CD8-positive, alpha-beta memory T cell (primary cell): ENCODE data around the gene C12orf57. TPM values are rescaled to one million over a fixed set of nuclear protein-coding genes. Genes with fewer than 3 reads are reported as not detected.

ENCODE experiments used
- CTCF ChIA-PET: fragments of 350-600 bp; sonication (Branson Sonifier 250); formaldehyde crosslinking; loops from one replicate; lab custom pipeline; 2021; ENCODE audit warnings: antibody characterized with exemption; lab: Charles Lee
- POLR2A ChIA-PET: fragments of 350-600 bp; sonication (Branson Sonifier 250); formaldehyde crosslinking; loops from one replicate; lab custom pipeline; 2021; ENCODE audit warnings: antibody characterized with exemption; lab: Charles Lee
- DNase-seq, 5 donors: peaks; one replicate each; pipeline versions ENCODE4 v3.0.0 to v3.0.0-alpha.2; 2020 to 2022; ENCODE audit warnings: mixed read lengths in 1 of 5
- H3K27ac ChIP-seq: one replicate; pipeline ENCODE4 v1.7.0; 2013; ENCODE audit warnings: low read depth, mild to moderate bottlenecking, low read length, moderate library complexity
- H3K27me3 ChIP-seq: 2 replicates; pipeline ENCODE4 v1.7.0; 2013; ENCODE audit warnings: low read length, mild to moderate bottlenecking; ENCODE audit not compliant: insufficient read depth, poor library complexity, severe bottlenecking
- H3K36me3 ChIP-seq: 2 replicates; pipeline ENCODE4 v1.7.0; 2013; ENCODE audit warnings: mild to moderate bottlenecking, low read length, moderate library complexity; ENCODE audit not compliant: insufficient read depth
- H3K4me1 ChIP-seq: 2 replicates; pipeline ENCODE4 v1.7.0; 2013; ENCODE audit warnings: mild to moderate bottlenecking, low read length, moderate library complexity; ENCODE audit not compliant: insufficient read depth
- H3K4me3 ChIP-seq: 2 replicates; pipeline ENCODE4 v1.7.0; 2013; ENCODE audit warnings: mild to moderate bottlenecking, low read length
- H3K9me3 ChIP-seq: 2 replicates; pipeline ENCODE4 v1.7.0; 2013; ENCODE audit warnings: mild to moderate bottlenecking, low read length
- H3K27ac Mint-ChIP-seq, 8 donors: one replicate each; pipeline ENCODE4 v1.8.0; 2020 to 2021; ENCODE audit warnings: mixed read lengths in 8 of 8, mild to moderate bottlenecking in 6 of 8, inconsistent platforms in 3 of 8, moderate library complexity in 3 of 8
- H3K27me3 Mint-ChIP-seq, 2 donors: one replicate each; pipeline ENCODE4 v1.8.0; 2020 to 2021; ENCODE audit warnings: mixed read lengths in 2 of 2, mild to moderate bottlenecking in 1 of 2, moderate library complexity in 1 of 2
- H3K36me3 Mint-ChIP-seq, 3 donors: one replicate each; pipeline ENCODE4 v1.8.0; 2020 to 2021; ENCODE audit warnings: mixed read lengths in 3 of 3, inconsistent platforms in 1 of 3, mild to moderate bottlenecking in 1 of 3
- H3K4me1 Mint-ChIP-seq, 3 donors: one replicate each; pipeline ENCODE4 v1.8.0; 2020 to 2021; ENCODE audit warnings: mixed read lengths in 3 of 3, inconsistent platforms in 1 of 3, mild to moderate bottlenecking in 1 of 3
- H3K4me3 Mint-ChIP-seq, 7 donors: one replicate each; pipeline ENCODE4 v1.8.0; 2020 to 2021; ENCODE audit warnings: mixed read lengths in 7 of 7, mild to moderate bottlenecking in 6 of 7, moderate library complexity in 4 of 7, inconsistent platforms in 2 of 7
- H3K9me3 Mint-ChIP-seq, 5 donors: one replicate each; pipeline ENCODE4 v1.8.0; 2020 to 2022; ENCODE audit warnings: mixed read lengths in 5 of 5, mild to moderate bottlenecking in 3 of 5, moderate library complexity in 2 of 5, inconsistent platforms in 1 of 5
- polyA plus RNA-seq: library from polyadenylated mRNA; unstranded; fragments of 300-500 nt; fragmentation: Illumina TruSeq; gene quantifications from one replicate; pipeline ENCODE4 v1.2.3, GENCODE V29; 2021
- total RNA-seq, 2 experiments: library from RNA; stranded (reverse); gene quantifications; one replicate each; pipeline ENCODE4 v1.2.3, GENCODE V29; 2021

Gene C12orf57
- total and polyA plus RNA-seq, 3 experiments from 2014 or later = 259 to 304 (median 297) TPM

GRCh38 chr12:6952121-6952862, 8.5 kb downstream of the C12orf57 start:
- H3K4me1 ChIP-seq = peaks cover 76% of the 10 kb centered on the region
- peaks cover 18% of the 10 kb centered on the region for H3K36me3 ChIP-seq
- ChIA-PET POLR2A (interaction anchor here (0.9 to 10.6 kb wide), 7 partner anchors 8 to 101 kb away, joined by 3 to 481 read pairs (median 4); partner anchors contain the start of genes C12orf57, CDCA3, RNU7-1 and USP5), CTCF (interaction anchor here (0.9 to 22.6 kb wide), 9 partner anchors 8 to 61 kb away, joined by 3 to 815 read pairs (median 5); partner anchors contain the start of genes C12orf57 and RNU7-1)
- peak overlapping the region; percentile 71 for H3K27ac ChIP-seq
- Mint-ChIP-seq H3K36me3 (peaks cover 0 to 55% (median 10%) of the 10 kb centered on the region in 3 donors), H3K4me3 (peak overlapping the region; percentile 95 to 99 (median 99)), H3K27me3 (no peaks in the 10 kb centered on the region), H3K27ac (peak overlapping the region; percentile 94 to 99 (median 97)), H3K9me3 (peaks cover 0 to 3% (median 0%) of the 10 kb centered on the region in 5 donors), H3K4me1 (peaks cover 75 to 89% (median 81%) of the 10 kb centered on the region in 3 donors)
- peak overlapping the region; percentile 88 for H3K4me3 ChIP-seq
- H3K9me3 ChIP-seq = no peaks in the 10 kb centered on the region
- no peaks in the 10 kb centered on the region for H3K27me3 ChIP-seq
- peak in 1 of 5 donors; percentile 53 for DNase-seq

DNA sequence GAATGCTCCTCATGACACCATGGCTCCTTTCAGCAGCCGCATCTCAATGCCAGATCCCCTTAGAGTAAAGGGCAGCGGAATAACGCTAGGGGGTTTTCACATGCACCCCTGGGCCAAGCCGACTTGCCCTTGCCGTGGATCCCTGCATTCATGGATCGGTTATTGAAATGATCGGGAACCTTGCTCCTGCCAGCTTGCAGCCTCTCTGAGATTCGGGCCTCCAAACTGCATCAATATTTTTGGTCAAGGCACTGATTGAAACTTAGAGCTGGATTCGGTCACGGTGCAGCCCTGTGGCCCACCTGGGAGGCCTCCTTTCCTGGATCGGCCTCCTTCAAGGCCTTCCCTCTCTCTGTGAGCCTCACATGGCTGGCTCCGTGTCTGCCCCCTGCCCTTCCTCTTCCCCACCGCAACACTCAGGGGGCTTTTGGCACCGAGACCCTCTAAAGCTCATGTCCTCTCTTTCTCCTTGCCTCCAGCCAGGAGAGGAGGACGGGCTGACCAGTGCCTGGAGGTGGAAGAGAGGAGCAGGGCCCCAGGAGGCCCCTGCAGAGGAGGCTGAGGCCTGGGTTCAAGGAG, 9.1 kb downstream of the C12orf57 start:
- Mint-ChIP-seq H3K27me3 (no peaks in the 10 kb centered on the region), H3K9me3 (peaks cover 0 to 3% (median 0%) of the 10 kb centered on the region in 5 donors), H3K36me3 (peaks cover 0 to 61% (median 10%) of the 10 kb centered on the region in 3 donors), H3K27ac (peak overlapping the region; percentile 94 to 99 (median 97)), H3K4me3 (peak overlapping the region; percentile 95 to 99 (median 99)), H3K4me1 (peaks cover 75 to 89% (median 81%) of the 10 kb centered on the region in 3 donors)
- no peaks in the 10 kb centered on the region for H3K27me3 ChIP-seq
- peaks cover 76% of the 10 kb centered on the region for H3K4me1 ChIP-seq
- peaks cover 24% of the 10 kb centered on the region for H3K36me3 ChIP-seq
- no peaks in the 10 kb centered on the region for H3K9me3 ChIP-seq
- peak in 1 of 5 donors; percentile 45 for DNase-seq
- ChIA-PET POLR2A (interaction anchor here (0.6 to 10.6 kb wide), 6 partner anchors 7 to 125 kb away, joined by 3 to 481 read pairs (median 4); partner anchors contain the start of genes C12orf57, CDCA3, RNU7-1 and USP5), CTCF (interaction anchor here (0.7 to 22.6 kb wide), 7 partner anchors 7 to 80 kb away, joined by 3 to 815 read pairs (median 8); partner anchors contain the start of genes C12orf57, RNU7-1 and SPSB2)
- peak overlapping the region; percentile 71 for H3K27ac ChIP-seq
- peak overlapping the region; percentile 88 for H3K4me3 ChIP-seq

DNA sequence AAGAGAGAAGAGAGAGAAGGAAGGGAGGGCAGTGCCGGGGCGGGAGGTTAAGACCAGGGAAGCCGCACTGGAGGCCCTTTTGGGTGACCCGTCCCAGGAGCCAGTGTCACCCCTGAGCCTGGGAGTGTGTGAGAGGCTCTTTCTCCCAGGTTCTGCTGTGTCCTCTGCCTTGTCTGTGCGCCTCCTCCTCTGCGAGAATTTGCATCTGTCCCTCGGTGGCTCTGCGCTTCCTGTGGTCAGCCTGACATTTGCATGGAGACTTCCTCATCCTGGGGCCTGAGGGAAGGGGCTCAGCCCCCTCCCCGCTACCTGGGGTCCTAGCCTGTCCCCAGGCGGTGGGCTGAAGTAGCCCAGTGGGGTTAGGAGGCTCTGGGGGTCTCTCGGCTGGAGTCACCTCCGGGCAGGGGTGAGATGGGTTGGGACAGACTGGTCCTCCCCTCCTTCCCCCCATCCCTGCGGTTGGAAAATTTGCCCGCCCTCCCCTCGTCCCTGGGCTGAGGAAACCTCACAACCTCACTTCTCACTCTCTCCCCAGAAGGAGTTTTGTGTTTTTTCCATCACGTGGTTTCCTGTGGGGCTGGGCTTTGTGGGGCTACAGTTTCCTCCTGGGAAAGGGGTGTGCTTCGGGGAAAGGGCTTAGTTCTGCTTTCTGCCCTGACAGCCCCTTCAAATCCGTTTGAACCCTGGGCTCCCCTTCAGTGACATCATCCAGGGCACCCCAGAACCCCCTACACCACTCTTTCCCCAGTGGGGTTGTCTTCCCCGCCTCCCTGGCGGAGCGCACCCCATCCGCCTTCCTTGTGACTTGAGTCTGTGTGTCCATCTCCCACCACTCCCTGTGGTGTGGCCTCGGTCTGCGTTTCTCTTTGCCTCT, 9.9 kb downstream of the C12orf57 start:
- Histone ChIP-seq H3K9me3 (no peaks in the 10 kb centered on the region), H3K4me3 (peak overlapping the region; percentile 88), H3K36me3 (peaks cover 32% of the 10 kb centered on the region), H3K27me3 (no peaks in the 10 kb centered on the region), H3K4me1 (peaks cover 76% of the 10 kb centered on the region), H3K27ac (peak overlapping the region; percentile 68)
- ChIA-PET CTCF (interaction anchor here (0.7 to 22.6 kb wide), 6 partner anchors 7 to 81 kb away, joined by 3 to 815 read pairs (median 15); partner anchors contain the start of genes C12orf57, PTPN6, RNU7-1 and SPSB2), POLR2A (interaction anchor here (0.6 to 13.3 kb wide), 4 partner anchors 6 to 126 kb away, joined by 3 to 481 read pairs (median 8); partner anchors contain the start of genes C12orf57, CDCA3, PTPN6 and RNU7-1)
- H3K36me3 Mint-ChIP-seq = peaks cover 6 to 68% (median 10%) of the 10 kb centered on the region in 3 donors
- H3K4me1 Mint-ChIP-seq = peaks cover 79 to 89% (median 81%) of the 10 kb centered on the region in 3 donors
- H3K9me3 Mint-ChIP-seq = peaks cover 0 to 3% (median 0%) of the 10 kb centered on the region in 5 donors
- DNase-seq = peak; percentile 79 to 92 (median 80)
- H3K27ac Mint-ChIP-seq = peak overlapping the region; percentile 94 to 99 (median 97)
- peak overlapping the region; percentile 95 to 99 (median 99) for H3K4me3 Mint-ChIP-seq
- no peaks in the 10 kb centered on the region for H3K27me3 Mint-ChIP-seq

GRCh38 chr12:6954316-6955107, 10.7 kb downstream of the C12orf57 start:
- Mint-ChIP-seq H3K27ac (peak overlapping the region; percentile 94 to 99 (median 97)), H3K27me3 (no peaks in the 10 kb centered on the region), H3K4me3 (peak overlapping the region; percentile 95 to 99 (median 99)), H3K36me3 (peaks cover 9 to 76% (median 16%) of the 10 kb centered on the region in 3 donors), H3K4me1 (peaks cover 80 to 89% (median 81%) of the 10 kb centered on the region in 3 donors), H3K9me3 (peaks cover 0 to 3% (median 0%) of the 10 kb centered on the region in 5 donors)
- Histone ChIP-seq H3K36me3 (peaks cover 37% of the 10 kb centered on the region), H3K4me3 (peak overlapping the region; percentile 88), H3K4me1 (peaks cover 76% of the 10 kb centered on the region), H3K27ac (peak overlapping the region; percentile 68), H3K9me3 (no peaks in the 10 kb centered on the region), H3K27me3 (no peaks in the 10 kb centered on the region)
- CTCF ChIA-PET = interaction anchor here (0.9 to 13.3 kb wide), 3 partner anchors 10 to 14 kb away, joined by 5 to 815 read pairs (median 19); partner anchors contain the start of genes C12orf57, PTPN6 and RNU7-1
- POLR2A ChIA-PET = interaction anchor here (0.8 to 13.3 kb wide), 2 partner anchors 7 to 10 kb away, joined by 4 to 481 read pairs; partner anchors contain the start of genes C12orf57, PTPN6 and RNU7-1
- peak in 1 of 5 donors; percentile 57 for DNase-seq

DNA sequence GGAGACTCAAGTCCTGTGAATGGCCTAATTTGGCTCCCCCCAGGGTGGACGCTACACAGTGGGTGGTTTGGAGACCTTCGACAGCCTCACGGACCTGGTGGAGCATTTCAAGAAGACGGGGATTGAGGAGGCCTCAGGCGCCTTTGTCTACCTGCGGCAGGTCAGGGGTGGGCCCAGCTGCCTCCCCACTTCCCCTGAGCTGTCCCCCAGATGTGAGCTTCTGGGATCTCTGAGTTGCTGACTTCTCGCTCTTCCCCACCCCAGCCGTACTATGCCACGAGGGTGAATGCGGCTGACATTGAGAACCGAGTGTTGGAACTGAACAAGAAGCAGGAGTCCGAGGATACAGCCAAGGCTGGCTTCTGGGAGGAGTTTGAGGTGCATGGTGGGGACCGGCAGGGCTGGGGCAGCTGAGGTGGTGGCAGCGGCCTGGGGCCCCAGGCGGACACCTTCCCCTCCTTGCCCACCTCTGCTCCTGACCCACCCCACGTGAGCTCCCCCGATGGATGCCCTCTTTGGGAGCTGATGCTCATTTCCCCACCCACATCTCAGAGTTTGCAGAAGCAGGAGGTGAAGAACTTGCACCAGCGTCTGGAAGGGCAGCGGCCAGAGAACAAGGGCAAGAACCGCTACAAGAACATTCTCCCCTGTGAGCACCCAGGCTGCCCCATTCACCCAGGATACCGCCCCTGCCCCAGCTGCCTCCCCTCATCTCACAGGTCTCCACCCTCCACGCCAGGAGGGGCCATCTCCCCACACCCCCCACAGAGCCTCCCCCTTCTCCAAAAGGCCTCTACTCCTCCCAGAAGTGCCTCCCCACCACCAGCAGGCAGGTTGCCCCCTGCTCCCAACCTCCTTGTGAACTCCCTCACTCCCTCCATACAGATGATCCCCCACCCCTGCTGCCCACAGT, 11.5 kb downstream of the C12orf57 start:
- H3K27me3 ChIP-seq = no peaks in the 10 kb centered on the region
- peak overlapping the region; percentile 95 to 99 (median 99) for H3K4me3 Mint-ChIP-seq
- peaks cover 42% of the 10 kb centered on the region for H3K36me3 ChIP-seq
- H3K27me3 Mint-ChIP-seq = no peaks in the 10 kb centered on the region
- CTCF ChIA-PET = interaction anchor here (1.6 to 13.3 kb wide), 4 partner anchors 9 to 32 kb away, joined by 5 to 815 read pairs (median 12); partner anchors contain the start of genes C12orf57, PTPN6 and RNU7-1
- DNase-seq = peak in 1 of 5 donors; percentile 45
- H3K4me1 ChIP-seq = peaks cover 76% of the 10 kb centered on the region
- POLR2A ChIA-PET = interaction anchor here (0.6 to 13.3 kb wide), 4 partner anchors 8 to 75 kb away, joined by 3 to 481 read pairs (median 4); partner anchors contain the start of genes C12orf57, PTPN6 and RNU7-1
- peaks cover 77 to 89% (median 77%) of the 10 kb centered on the region in 3 donors for H3K4me1 Mint-ChIP-seq
- peaks cover 9 to 79% (median 16%) of the 10 kb centered on the region in 3 donors for H3K36me3 Mint-ChIP-seq
- peaks cover 0 to 3% (median 0%) of the 10 kb centered on the region in 5 donors for H3K9me3 Mint-ChIP-seq
- H3K4me3 ChIP-seq = peak overlapping the region; percentile 88
- H3K27ac Mint-ChIP-seq = peak overlapping the region; percentile 94 to 100 (median 98)
- H3K27ac ChIP-seq = peak overlapping the region; percentile 68
- no peaks in the 10 kb centered on the region for H3K9me3 ChIP-seq
